KMS-11 (cell line): Measurements from ENCODE around the gene PKN3.

ENCODE experiments used
- H2AFZ ChIP-seq: fragments of 200-600 bp; sonication (generic); 2 replicates; pipeline ENCODE4 v1.6.1; 2016; ENCODE audit warnings: antibody characterized with exemption, mixed run types, low read depth
- H3K27ac ChIP-seq: fragments of 200-600 bp; sonication (generic); 2 replicates; pipeline ENCODE4 v1.6.1; 2016; ENCODE audit warnings: mild to moderate bottlenecking, mixed run types
- H3K27me3 ChIP-seq: fragments of 200-600 bp; sonication (generic); 2 replicates; pipeline ENCODE4 v1.6.1; 2017; ENCODE audit warnings: mild to moderate bottlenecking, low read depth, mixed run types, moderate library complexity; ENCODE audit not compliant: insufficient read depth
- H3K36me3 ChIP-seq: fragments of 200-600 bp; sonication (generic); 2 replicates; pipeline ENCODE4 v1.6.1; 2017; ENCODE audit warnings: mild to moderate bottlenecking, mixed run types; ENCODE audit not compliant: insufficient read depth
- H3K4me1 ChIP-seq: fragments of 200-600 bp; sonication (generic); 2 replicates; pipeline ENCODE4 v1.6.1; 2016; ENCODE audit warnings: mild to moderate bottlenecking, low read depth, mixed run types; ENCODE audit not compliant: poor library complexity, severe bottlenecking
- H3K4me2 ChIP-seq: fragments of 200-600 bp; sonication (generic); 2 replicates; pipeline ENCODE4 v1.7.0; 2016; ENCODE audit warnings: mild to moderate bottlenecking, mixed run types
- H3K4me3 ChIP-seq: fragments of 200-600 bp; sonication (generic); IDR thresholded peaks from 2 replicates; pipeline ENCODE4 v1.6.1; 2017; ENCODE audit warnings: low read depth, low read length, mixed read lengths; ENCODE audit not compliant: insufficient read depth
- H3K79me2 ChIP-seq: fragments of 200-600 bp; sonication (generic); 2 replicates; pipeline ENCODE4 v1.6.1; 2016; ENCODE audit warnings: low read depth, mixed run types; ENCODE audit not compliant: insufficient read depth
- H3K9ac ChIP-seq: fragments of 200-600 bp; sonication (generic); 2 replicates; pipeline ENCODE4 v1.6.1; 2016; ENCODE audit warnings: mild to moderate bottlenecking, mixed run types
- H4K20me1 ChIP-seq: fragments of 200-600 bp; sonication (generic); 2 replicates; pipeline ENCODE4 v1.6.1; 2016; ENCODE audit warnings: mild to moderate bottlenecking, mixed run types; ENCODE audit not compliant: insufficient read depth
- TF ChIP-seq, protein P1 (sequence below): fragments of 200-600 bp; sonication (generic); conservative IDR thresholded peaks from 2 replicates; pipeline ENCODE4 v1.6.1; 2017; ENCODE audit warnings: low read depth, mild to moderate bottlenecking, antibody characterized with exemption, low read length, moderate library complexity, mixed read lengths

PKN3 gene

DNA sequence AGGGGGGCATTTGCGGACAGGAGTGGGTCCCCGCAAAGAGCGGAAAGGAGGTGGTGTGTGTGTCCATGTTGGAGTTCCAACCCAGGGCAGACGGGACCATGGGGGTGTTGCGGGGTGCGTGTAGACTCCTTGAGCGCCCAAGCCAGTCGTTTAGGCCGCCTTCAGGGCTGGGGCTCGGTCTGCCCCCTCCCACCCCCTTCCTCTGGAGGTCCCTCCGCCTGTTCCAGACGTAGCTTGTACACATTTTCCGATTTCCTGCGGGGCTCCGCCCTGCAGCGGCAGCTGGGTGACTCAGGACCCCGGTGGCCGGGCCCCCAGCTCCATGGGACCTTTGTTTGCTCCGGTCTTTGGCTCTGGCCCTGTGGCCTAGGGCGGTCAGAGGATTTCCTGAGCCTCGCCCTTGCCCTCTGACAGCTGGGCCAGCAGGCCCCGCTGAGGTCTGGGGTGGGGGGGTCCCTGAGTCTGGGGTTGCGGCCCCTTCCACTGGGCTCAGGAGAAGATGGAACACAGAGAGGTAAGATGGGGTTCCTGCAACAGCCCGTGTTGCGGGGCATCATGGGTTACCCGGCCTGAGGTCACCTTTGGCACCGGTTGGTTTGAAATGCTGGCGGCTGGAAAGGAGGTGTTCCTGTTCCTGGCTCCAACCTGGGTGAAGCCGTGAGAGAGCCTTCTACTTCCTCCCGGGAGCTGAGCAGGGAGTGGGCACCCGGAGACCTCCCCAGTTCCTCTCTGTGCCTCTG, 1.5 kb downstream of the PKN3 start:
- Histone ChIP-seq H3K36me3 (no peaks in the 10 kb centered on the region), H3K4me1 (no peaks in the 10 kb centered on the region), H4K20me1 (no peaks in the 10 kb centered on the region), H3K9ac (no peak overlapping the region), H3K27me3 (no peaks in the 10 kb centered on the region), H3K27ac (no peak overlapping the region), H3K4me2 (no peak overlapping the region), H2AFZ (no peak overlapping the region), H3K79me2 (no peaks in the 10 kb centered on the region), H3K4me3 (no peak overlapping the region)
- TF ChIP-seq, protein P1, sequence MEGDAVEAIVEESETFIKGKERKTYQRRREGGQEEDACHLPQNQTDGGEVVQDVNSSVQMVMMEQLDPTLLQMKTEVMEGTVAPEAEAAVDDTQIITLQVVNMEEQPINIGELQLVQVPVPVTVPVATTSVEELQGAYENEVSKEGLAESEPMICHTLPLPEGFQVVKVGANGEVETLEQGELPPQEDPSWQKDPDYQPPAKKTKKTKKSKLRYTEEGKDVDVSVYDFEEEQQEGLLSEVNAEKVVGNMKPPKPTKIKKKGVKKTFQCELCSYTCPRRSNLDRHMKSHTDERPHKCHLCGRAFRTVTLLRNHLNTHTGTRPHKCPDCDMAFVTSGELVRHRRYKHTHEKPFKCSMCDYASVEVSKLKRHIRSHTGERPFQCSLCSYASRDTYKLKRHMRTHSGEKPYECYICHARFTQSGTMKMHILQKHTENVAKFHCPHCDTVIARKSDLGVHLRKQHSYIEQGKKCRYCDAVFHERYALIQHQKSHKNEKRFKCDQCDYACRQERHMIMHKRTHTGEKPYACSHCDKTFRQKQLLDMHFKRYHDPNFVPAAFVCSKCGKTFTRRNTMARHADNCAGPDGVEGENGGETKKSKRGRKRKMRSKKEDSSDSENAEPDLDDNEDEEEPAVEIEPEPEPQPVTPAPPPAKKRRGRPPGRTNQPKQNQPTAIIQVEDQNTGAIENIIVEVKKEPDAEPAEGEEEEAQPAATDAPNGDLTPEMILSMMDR, result no peak

DNA sequence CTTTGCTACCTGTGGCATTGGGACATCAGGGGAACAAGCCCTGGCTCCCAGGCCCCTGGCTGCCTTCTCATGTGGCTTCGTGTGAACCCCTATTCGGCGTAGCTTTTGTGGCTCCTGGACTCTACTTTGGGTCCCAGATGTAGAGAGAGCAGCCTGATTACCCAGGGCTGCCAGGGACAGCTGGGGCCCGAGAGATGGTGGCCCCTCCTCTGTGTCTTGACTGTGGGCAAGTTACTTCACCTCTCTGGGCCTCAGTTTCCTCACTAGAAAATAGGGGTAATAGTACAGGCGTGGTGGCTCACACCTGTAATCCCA, 2.0 kb downstream of the PKN3 start:
- no peaks in the 10 kb centered on the region for H3K4me1 ChIP-seq
- H3K9ac ChIP-seq, result no peak overlapping the region
- H3K4me3 ChIP-seq, result no peak overlapping the region
- TF ChIP-seq, protein P1, result no peak
- no peaks in the 10 kb centered on the region for H3K36me3 ChIP-seq
- H2AFZ ChIP-seq, result no peak overlapping the region
- H3K27ac ChIP-seq, result no peak overlapping the region
- no peak overlapping the region for H3K4me2 ChIP-seq
- H4K20me1 ChIP-seq, result no peaks in the 10 kb centered on the region
- H3K27me3 ChIP-seq, result no peaks in the 10 kb centered on the region
- no peaks in the 10 kb centered on the region for H3K79me2 ChIP-seq

DNA sequence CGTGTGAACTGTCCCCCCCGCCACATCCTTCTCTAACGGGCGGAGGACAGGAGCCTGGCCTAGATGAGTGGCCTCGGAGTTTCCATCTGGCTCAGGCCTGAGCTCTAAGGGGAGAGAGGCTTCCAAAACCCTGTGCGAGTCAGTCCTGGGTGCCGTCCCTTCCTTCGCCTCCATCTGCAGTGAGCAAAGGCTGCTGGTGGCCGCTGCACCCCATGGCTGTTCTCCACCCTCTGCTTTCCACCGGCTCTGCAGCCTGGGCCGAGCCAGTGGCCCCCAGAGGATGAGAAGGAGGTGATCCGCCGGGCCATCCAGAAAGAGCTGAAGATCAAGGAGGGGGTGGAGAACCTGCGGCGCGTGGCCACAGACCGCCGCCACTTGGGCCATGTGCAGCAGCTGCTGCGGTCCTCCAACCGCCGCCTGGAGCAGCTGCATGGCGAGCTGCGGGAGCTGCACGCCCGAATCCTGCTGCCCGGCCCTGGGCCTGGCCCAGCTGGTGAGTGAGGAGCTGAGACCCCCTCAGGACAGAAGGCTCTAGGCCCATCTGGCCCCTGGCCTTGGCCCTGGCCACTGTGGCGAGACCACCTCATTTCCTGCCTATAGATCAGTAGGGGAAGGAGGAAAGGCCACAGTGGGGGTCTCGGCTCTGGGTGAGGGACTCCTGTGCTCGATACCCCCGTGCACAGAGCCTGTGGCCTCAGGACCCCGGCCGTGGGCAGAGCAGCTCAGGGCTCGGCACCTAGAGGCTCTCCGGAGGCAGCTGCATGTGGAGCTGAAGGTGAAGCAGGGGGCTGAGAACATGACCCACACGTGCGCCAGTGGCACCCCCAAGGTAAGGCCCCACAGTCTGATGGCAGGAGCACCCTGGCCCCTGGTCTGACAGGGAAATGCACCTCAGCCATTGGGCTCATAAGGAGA, 3.0 kb downstream of the PKN3 start:
- Histone ChIP-seq H3K36me3 (no peaks in the 10 kb centered on the region), H3K79me2 (no peaks in the 10 kb centered on the region), H3K4me3 (no peak overlapping the region), H2AFZ (no peak overlapping the region), H3K4me2 (no peak overlapping the region), H3K27me3 (no peaks in the 10 kb centered on the region), H4K20me1 (no peaks in the 10 kb centered on the region), H3K4me1 (no peaks in the 10 kb centered on the region), H3K9ac (no peak overlapping the region), H3K27ac (no peak overlapping the region)
- TF ChIP-seq, protein P1, result no peak

DNA sequence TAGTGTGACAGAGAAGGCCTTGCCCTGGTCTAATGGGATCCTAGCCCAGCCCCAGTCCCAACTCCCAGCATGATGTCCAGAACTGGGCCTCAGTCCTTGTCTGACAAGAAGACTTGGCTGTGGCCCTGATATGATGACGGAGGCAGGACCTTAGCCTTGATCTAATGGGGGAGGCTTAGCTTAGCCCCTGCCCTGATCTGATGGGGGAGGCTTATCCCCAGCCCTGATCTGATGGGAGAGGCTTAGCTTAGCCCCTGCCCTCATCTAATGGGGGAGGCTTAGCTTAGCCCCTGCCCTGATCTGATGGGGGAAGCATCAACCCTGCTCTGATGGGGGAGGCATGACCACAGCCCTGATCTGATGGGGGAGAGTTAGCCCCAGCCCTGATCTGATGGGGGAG, 3.7 kb downstream of the PKN3 start:
- Histone ChIP-seq H3K27me3 (no peaks in the 10 kb centered on the region), H2AFZ (no peak overlapping the region), H3K9ac (no peak overlapping the region), H3K4me2 (no peak overlapping the region), H3K36me3 (no peaks in the 10 kb centered on the region), H3K4me3 (no peak overlapping the region), H4K20me1 (no peaks in the 10 kb centered on the region), H3K79me2 (no peaks in the 10 kb centered on the region), H3K27ac (no peak overlapping the region), H3K4me1 (no peaks in the 10 kb centered on the region)
- TF ChIP-seq, protein P1, result no peak
